ENCODE data around the gene ARHGAP30. TPM values are rescaled to one million over a fixed set of nuclear protein-coding genes. Genes with fewer than 3 reads are reported as not detected.

Gene ARHGAP30
- polyA plus RNA-seq, 1 donor (not counting 4 experiments of a cell fraction or from before 2014, with no cell fraction given): 0.16 TPM

- H3K36me3 ChIP-seq (ENCODE audit: control insufficient read depth in 2 of 2, extremely low read depth in 1 of 2, insufficient read depth in 2 of 2, low read length in 2 of 2): peaks cover 11% of the 10 kb centered on the region in 2 experiments
- H3K27ac ChIP-seq (ENCODE audit: control insufficient read depth, insufficient read depth, low read length): no peak overlapping the region
- no peak overlapping the region for H3K4me2 ChIP-seq (ENCODE audit: control insufficient read depth, extremely low read depth, insufficient read depth, low read depth, low read length)
- no peak for TF ChIP-seq CTCF (optimal IDR thresholded peaks at IDR 0.05 in 1 of 3, IDR thresholded peaks at IDR 0.05 in 1 of 3, conservative IDR thresholded peaks at IDR 0.05 in 1 of 3; ENCODE audit: extremely low read depth in 1 of 3, insufficient read depth in 2 of 3, low read length in 3 of 3)
- TF ChIP-seq EZH2 (IDR thresholded peaks at IDR 0.05; ENCODE audit: low read length): no peak
- dilution Hi-C loops (cut with MboI; ENCODE audit: extremely low pct_ligation_motif_present, low sequenced_read_pairs): no loop called here
- H2AFZ ChIP-seq (ENCODE audit: control insufficient read depth, low read length): no peak overlapping the region
- DNase-seq (ENCODE audit: low read depth, low spot score): no peak
- H3K9me3 ChIP-seq (ENCODE audit: control insufficient read depth, low read depth, low read length): no peaks in the 10 kb centered on the region
- no peak overlapping the region for H3K9ac ChIP-seq (ENCODE audit: control insufficient read depth, extremely low read depth, insufficient read depth, low read length)
- H3K9me1 ChIP-seq (ENCODE audit: control insufficient read depth, extremely low read depth, insufficient read depth, low read length): peaks cover 8% of the 10 kb centered on the region
- peaks cover 13% of the 10 kb centered on the region for H4K20me1 ChIP-seq (ENCODE audit: control insufficient read depth, extremely low read depth, insufficient read depth, low read length)
- H3K79me2 ChIP-seq (ENCODE audit: control insufficient read depth, insufficient read depth, low read length): peaks cover 92% of the 10 kb centered on the region
- peaks cover 14% of the 10 kb centered on the region for H3K4me1 ChIP-seq (ENCODE audit: control insufficient read depth, extremely low read depth, insufficient read depth, low read length)
- no peak for FAIRE-seq
- H3K27me3 ChIP-seq (ENCODE audit: control insufficient read depth, extremely low read depth, insufficient read depth, low read length): no peaks in the 10 kb centered on the region
- no peak overlapping the region for H3K4me3 ChIP-seq (ENCODE audit: control insufficient read depth in 2 of 3, extremely low read depth in 1 of 3, insufficient read depth in 2 of 3, low read depth in 1 of 3, low read length in 3 of 3)
These were observed 60.7 kb downstream of the ARHGAP30 start for GRCh38 chr1:161008869-161009510.

DNA sequence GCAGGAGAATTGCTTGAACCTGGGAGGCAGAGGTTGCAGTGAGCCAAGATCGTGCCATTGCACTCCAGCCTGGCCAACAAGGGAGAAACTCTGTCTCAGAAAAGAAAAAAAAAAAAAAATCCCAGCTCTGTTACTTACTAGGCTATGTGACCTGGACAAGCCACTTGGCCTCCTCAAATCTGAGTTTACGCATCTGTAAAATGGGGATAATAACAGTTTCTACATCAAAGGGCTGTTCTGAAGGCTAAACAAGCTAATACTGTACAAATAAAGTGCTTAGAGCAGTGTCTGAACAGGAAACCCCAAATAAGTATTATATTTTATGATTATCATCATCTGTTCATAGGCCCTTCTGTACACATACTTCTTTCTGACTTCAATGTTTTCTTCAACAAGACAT, 62.3 kb downstream of the ARHGAP30 start:
- H4K20me1 ChIP-seq (ENCODE audit: control insufficient read depth, extremely low read depth, insufficient read depth, low read length): peaks cover 13% of the 10 kb centered on the region
- peaks cover 7 to 8% of the 10 kb centered on the region in 2 experiments for H3K36me3 ChIP-seq (ENCODE audit: control insufficient read depth in 2 of 2, extremely low read depth in 1 of 2, insufficient read depth in 2 of 2, low read length in 2 of 2)
- TF ChIP-seq CTCF (optimal IDR thresholded peaks at IDR 0.05 in 1 of 3, IDR thresholded peaks at IDR 0.05 in 1 of 3, conservative IDR thresholded peaks at IDR 0.05 in 1 of 3; ENCODE audit: extremely low read depth in 1 of 3, insufficient read depth in 2 of 3, low read length in 3 of 3) (no peak), EZH2 (IDR thresholded peaks at IDR 0.05; ENCODE audit: low read length) (no peak)
- H3K79me2 ChIP-seq (ENCODE audit: control insufficient read depth, insufficient read depth, low read length): peaks cover 90% of the 10 kb centered on the region
- H3K9me3 ChIP-seq (ENCODE audit: control insufficient read depth, low read depth, low read length): no peaks in the 10 kb centered on the region
- DNase-seq (ENCODE audit: low read depth, low spot score): no peak
- no peak overlapping the region for H2AFZ ChIP-seq (ENCODE audit: control insufficient read depth, low read length)
- no peak for FAIRE-seq
- H3K9ac ChIP-seq (ENCODE audit: control insufficient read depth, extremely low read depth, insufficient read depth, low read length): no peak overlapping the region
- H3K27me3 ChIP-seq (ENCODE audit: control insufficient read depth, extremely low read depth, insufficient read depth, low read length): no peaks in the 10 kb centered on the region
- no peak overlapping the region for H3K4me3 ChIP-seq (ENCODE audit: control insufficient read depth in 2 of 3, extremely low read depth in 1 of 3, insufficient read depth in 2 of 3, low read depth in 1 of 3, low read length in 3 of 3)
- H3K4me1 ChIP-seq (ENCODE audit: control insufficient read depth, extremely low read depth, insufficient read depth, low read length): no peaks in the 10 kb centered on the region
- dilution Hi-C loops (cut with MboI; ENCODE audit: extremely low pct_ligation_motif_present, low sequenced_read_pairs): no loop called here
- peaks cover 8% of the 10 kb centered on the region for H3K9me1 ChIP-seq (ENCODE audit: control insufficient read depth, extremely low read depth, insufficient read depth, low read length)
- no peak overlapping the region for H3K4me2 ChIP-seq (ENCODE audit: control insufficient read depth, extremely low read depth, insufficient read depth, low read depth, low read length)
- H3K27ac ChIP-seq (ENCODE audit: control insufficient read depth, insufficient read depth, low read length): no peak overlapping the region

Measured in keratinocyte (primary cell).